ENCODE data around the gene SLC25A43.
"Not testable (repeated sequence)": the region's sequence is repeated elsewhere in the genome, so short reads cannot be mapped to it uniquely, and the experiment has no call there.

Gene SLC25A43

DNA sequence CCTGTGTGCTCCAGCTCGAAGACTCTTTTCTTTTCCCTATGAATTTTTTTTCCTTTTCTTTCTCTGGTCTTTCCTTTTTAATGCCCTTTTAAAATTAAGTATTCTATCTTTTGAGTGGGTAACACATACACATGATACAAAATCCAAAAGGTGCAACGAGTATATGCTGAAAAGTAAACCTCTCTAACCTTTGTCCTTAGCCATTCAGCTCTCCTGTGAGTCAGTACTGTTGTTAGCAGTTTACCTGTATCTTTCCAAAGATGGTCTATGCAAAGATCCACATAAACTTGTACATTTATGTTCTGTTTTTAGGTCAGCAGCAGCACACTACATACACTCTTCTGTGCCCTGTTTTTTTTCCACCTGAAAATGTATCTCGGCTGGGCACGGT lies 28.7 kb downstream of the SLC25A43 start:
- no peak for TF ChIP-seq CTCF (IDR thresholded peaks at IDR 0.05; ENCODE audit: control extremely low read depth, extremely low read depth, low read depth, missing control alignments)
- no peak for DNase-seq (ENCODE audit: extremely low spot score)

DNA sequence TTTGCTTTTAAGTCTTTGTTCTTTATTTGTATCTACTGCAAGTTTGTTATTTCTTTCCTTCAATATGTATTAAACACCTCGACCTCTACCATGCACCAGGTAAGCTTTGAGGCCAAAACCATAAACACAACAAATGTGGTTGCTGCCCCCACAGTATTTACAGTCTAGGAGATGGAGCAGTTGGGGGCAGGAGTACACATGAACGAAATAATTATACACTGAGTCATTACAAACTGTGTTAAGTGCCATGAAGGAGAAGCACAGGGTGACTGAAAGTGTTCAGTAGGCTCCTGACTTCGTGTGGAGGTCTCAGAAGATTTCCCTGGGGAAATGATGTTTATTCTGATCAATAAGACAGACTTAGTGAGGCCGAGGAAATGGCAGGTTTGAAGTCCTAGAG lies 30.3 kb downstream of the SLC25A43 start:
- ChIA-PET POLR2A (no interaction called here), CTCF (no interaction called here)
- DNase-seq (ENCODE audit: extremely low spot score): no peak
- no peak for TF ChIP-seq CTCF (IDR thresholded peaks at IDR 0.05; ENCODE audit: control extremely low read depth, extremely low read depth, low read depth, missing control alignments)

More for the DNA sequence above, 28.7 kb downstream of the SLC25A43 start:
- ChIA-PET CTCF (no interaction called here), POLR2A (no interaction called here)

DNA sequence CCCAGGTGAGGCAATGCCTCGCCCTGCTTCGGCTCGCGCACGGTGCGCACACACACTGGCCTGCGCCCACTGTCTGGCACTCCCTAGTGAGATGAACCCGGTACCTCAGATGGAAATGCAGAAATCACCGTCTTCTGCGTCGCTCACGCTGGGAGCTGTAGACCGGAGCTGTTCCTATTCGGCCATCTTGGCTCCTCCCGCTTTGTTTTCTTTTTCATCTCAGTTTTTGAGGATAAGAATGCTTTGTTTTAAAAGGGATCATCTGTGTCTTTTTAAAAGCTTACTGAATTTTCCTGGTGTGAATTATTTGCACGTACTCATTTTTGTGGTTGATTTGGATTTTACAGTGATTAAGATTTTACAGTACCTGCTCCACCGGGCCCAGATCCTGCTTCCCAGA lies 42.2 kb downstream of the SLC25A43 start:
- DNase-seq (ENCODE audit: extremely low spot score); CTCF ChIA-PET; POLR2A ChIA-PET: not testable (repeated sequence)

DNA sequence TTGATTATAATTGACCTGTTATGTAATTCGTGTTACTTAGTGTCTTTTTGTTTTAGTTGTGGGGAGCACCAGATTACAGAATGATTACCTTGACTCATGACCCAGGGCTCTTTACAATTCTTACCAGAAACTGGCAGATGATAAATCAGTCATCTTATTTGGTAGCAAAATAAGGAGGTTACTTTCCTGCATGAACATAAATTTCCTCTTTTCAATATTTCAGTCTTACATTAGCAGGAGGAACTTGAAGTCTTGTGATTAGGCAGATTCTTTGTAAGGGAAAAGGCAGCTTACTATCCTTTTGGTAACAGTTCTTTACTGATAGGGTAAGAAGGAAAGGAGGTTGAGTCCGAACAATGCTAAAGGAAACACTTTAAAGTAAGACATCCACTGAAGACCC lies 43.1 kb downstream of the SLC25A43 start:
- CTCF ChIA-PET: no interaction called here
- TF ChIP-seq CTCF (IDR thresholded peaks at IDR 0.05; ENCODE audit: control extremely low read depth, extremely low read depth, low read depth, missing control alignments): no peak
- POLR2A ChIA-PET: no interaction called here
- no peak for DNase-seq (ENCODE audit: extremely low spot score)

GRCh38 chrX:119453202-119453601 lies 54.1 kb downstream of the SLC25A43 start:
- ChIA-PET POLR2A (no interaction called here), CTCF (interaction anchor here (0.9 kb wide), 1 partner anchor 8 kb away, joined by 4 read pairs; no protein-coding TSS in a partner anchor)
- no peak for DNase-seq (ENCODE audit: extremely low spot score)
- no peak for TF ChIP-seq CTCF (IDR thresholded peaks at IDR 0.05; ENCODE audit: control extremely low read depth, extremely low read depth, low read depth, missing control alignments)

GRCh38 chrX:119455264-119455663 lies 56.1 kb downstream of the SLC25A43 start:
- TF ChIP-seq CTCF (IDR thresholded peaks at IDR 0.05; ENCODE audit: control extremely low read depth, extremely low read depth, low read depth, missing control alignments): no peak
- ChIA-PET POLR2A (interaction anchor here (0.7 kb wide), 1 partner anchor 475 kb away, joined by 3 read pairs; no protein-coding TSS in a partner anchor), CTCF (interaction anchor here (1.3 to 1.8 kb wide), 2 partner anchors 13 to 23 kb away, joined by 3 to 5 read pairs; partner anchors contain the start of gene SLC25A5)
- DNase-seq (ENCODE audit: extremely low spot score): no peak

GRCh38 chrX:119459181-119459580 lies 60.0 kb downstream of the SLC25A43 start:
- ChIA-PET POLR2A (no interaction called here), CTCF (no interaction called here)
- DNase-seq (ENCODE audit: extremely low spot score): no peak
- TF ChIP-seq CTCF (IDR thresholded peaks at IDR 0.05; ENCODE audit: control extremely low read depth, extremely low read depth, low read depth, missing control alignments): no peak
